MCF 10A (cell line): ENCODE results near the gene RNFT2. TPM values are rescaled to one million over a fixed set of nuclear protein-coding genes. Genes with fewer than 3 reads are reported as not detected.

Experiments used
- BruUV-seq: library from RNA; stranded (reverse); fragments of 400-500 nt; replicated peaks from 2 replicates; lab custom pipeline; 2021; lab: Mats Ljungman, UMichigan
- CTCF ChIA-PET: fragments of 300-600 bp; sonication (Branson Sonifier 250); formaldehyde crosslinking; extraction: SDS; loops from one replicate; lab custom pipeline; 2021; ENCODE audit warnings: antibody characterized with exemption, inconsistent platforms; lab: Yijun Ruan, JAX
- POLR2A ChIA-PET: fragments of 300-600, 350-650 bp; sonication (Branson Sonifier 250); formaldehyde crosslinking; extraction: SDS; loops from one replicate; lab custom pipeline; 2020; ENCODE audit warnings: antibody characterized with exemption, inconsistent platforms; lab: Yijun Ruan, JAX
- DNase-seq: peaks from one replicate; pipeline ENCODE4 v3.0.0-alpha.2; 2018; ENCODE audit not compliant: unreplicated experiment
- H3K27ac Mint-ChIP-seq: one replicate; pipeline ENCODE4 v1.8.0; 2022; ENCODE audit warnings: mild to moderate bottlenecking, low read depth, mixed read lengths; ENCODE audit not compliant: unreplicated experiment
- H3K27me3 Mint-ChIP-seq: one replicate; pipeline ENCODE4 v1.8.0; 2022; ENCODE audit warnings: mixed read lengths; ENCODE audit not compliant: insufficient read depth, unreplicated experiment
- H3K36me3 Mint-ChIP-seq: one replicate; pipeline ENCODE4 v1.8.0; 2022; ENCODE audit warnings: mild to moderate bottlenecking, moderate library complexity, mixed read lengths; ENCODE audit not compliant: insufficient read depth, unreplicated experiment
- H3K4me1 Mint-ChIP-seq: one replicate; pipeline ENCODE4 v1.8.0; 2022; ENCODE audit warnings: mixed read lengths; ENCODE audit not compliant: insufficient read depth, unreplicated experiment
- H3K4me3 Mint-ChIP-seq: one replicate; pipeline ENCODE4 v1.8.0; 2022; ENCODE audit warnings: mild to moderate bottlenecking, moderate library complexity, mixed read lengths; ENCODE audit not compliant: unreplicated experiment
- H3K9me3 Mint-ChIP-seq: one replicate; pipeline ENCODE4 v1.8.0; 2022; ENCODE audit warnings: mixed read lengths; ENCODE audit not compliant: unreplicated experiment
- CTCF ChIP-seq: fragments of 200-600 bp; IDR thresholded peaks from one replicate; pipeline ENCODE4 v1.8.0; 2022; ENCODE audit warnings: antibody characterized with exemption, mild to moderate bottlenecking; ENCODE audit not compliant: unreplicated experiment
- intact Hi-C: fragments of 100-400 bp; cut with micrococcal nuclease; formaldehyde crosslinking; loops from 2 replicates; pipeline ENCODE4 v1.14.1; 2022
- total RNA-seq: library from RNA; stranded (reverse); gene quantifications from 2 replicates; pipeline ENCODE4 v1.2.3, GENCODE V29; 2022

The RNFT2 gene
- total RNA-seq, 1 experiment from 2014 or later = 7.2 TPM

DNA sequence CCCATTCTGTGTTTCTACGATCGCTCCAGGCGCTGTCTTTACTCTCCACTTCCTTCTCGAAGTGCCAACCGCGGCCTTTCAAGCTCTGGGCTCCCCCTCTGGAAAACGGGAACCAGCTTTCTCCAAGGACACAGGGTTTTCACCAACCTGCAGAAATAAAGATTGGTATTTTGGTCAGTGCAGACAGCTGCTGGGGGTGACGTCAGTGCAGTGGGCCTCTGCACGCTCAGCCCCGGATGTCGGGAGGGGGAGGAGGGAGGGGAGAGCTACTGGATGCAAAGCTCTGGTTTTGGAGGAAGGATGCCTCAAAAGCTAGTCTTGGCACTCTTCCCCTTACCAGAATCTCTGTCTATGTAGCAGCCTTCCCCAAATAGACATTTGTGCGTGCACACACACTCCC, 123.2 kb downstream of the RNFT2 start:
- Mint-ChIP-seq H3K4me1 (peaks cover 17% of the 10 kb centered on the region), H3K27me3 (no peaks in the 10 kb centered on the region), H3K9me3 (no peaks in the 10 kb centered on the region), H3K36me3 (no peaks in the 10 kb centered on the region), H3K27ac (no peak overlapping the region), H3K4me3 (no peak overlapping the region)
- CTCF ChIA-PET = no interaction called here
- no TSS peak for BruUV-seq
- DNase-seq = no peak
- intact Hi-C loops = no loop called here
- POLR2A ChIA-PET = no interaction called here
- no peak for TF ChIP-seq CTCF

- Mint-ChIP-seq H3K36me3 (no peaks in the 10 kb centered on the region), H3K27ac (no peak overlapping the region), H3K4me1 (peaks cover 16% of the 10 kb centered on the region), H3K27me3 (no peaks in the 10 kb centered on the region), H3K9me3 (no peaks in the 10 kb centered on the region), H3K4me3 (no peak overlapping the region)
- ChIA-PET CTCF (no interaction called here), POLR2A (no interaction called here)
- intact Hi-C loops = no loop called here
- no TSS peak for BruUV-seq
- TF ChIP-seq CTCF = no peak
- DNase-seq = no peak
These were observed 124.1 kb downstream of the RNFT2 start for GRCh38 chr12:116862167-116862566.

DNA sequence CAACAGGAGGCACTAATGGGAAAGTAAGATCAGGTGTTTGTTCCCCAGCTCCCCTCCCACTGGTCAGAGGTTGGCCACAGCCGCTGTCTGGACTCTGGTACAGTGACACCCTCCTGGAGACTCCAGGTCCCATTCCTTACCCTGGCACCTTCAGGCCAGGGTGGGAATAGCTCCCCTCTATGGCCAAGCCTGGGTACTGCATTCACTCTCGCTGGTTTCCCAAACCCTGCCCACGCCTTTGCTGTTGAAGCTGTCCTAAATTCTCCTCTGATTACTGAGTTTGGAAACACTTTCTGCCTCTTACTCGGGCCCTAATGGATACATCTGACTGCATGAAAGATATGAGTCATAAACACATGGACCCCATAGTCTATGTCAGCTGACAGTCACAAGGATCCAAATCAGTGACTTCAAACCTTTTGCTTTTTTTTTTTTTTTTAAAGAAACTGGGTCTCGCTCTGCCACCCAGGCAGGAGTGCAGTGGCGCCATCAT, 125.2 kb downstream of the RNFT2 start:
- intact Hi-C loops = no loop called here
- no peak overlapping the region for H3K27ac Mint-ChIP-seq
- POLR2A ChIA-PET = interaction anchor here (0.6 kb wide), 1 partner anchor 48 kb away, joined by 3 read pairs; no protein-coding TSS in a partner anchor

More for the DNA sequence above, 125.2 kb downstream of the RNFT2 start:
- Mint-ChIP-seq H3K36me3 (no peaks in the 10 kb centered on the region), H3K4me3 (no peak overlapping the region), H3K9me3 (no peaks in the 10 kb centered on the region), H3K27me3 (no peaks in the 10 kb centered on the region), H3K4me1 (peaks cover 16% of the 10 kb centered on the region)
- no TSS peak for BruUV-seq
- TF ChIP-seq CTCF = peak; percentile 30
- no peak for DNase-seq
- CTCF ChIA-PET = interaction anchor here (0.6 to 1.0 kb wide), 4 partner anchors 17 to 313 kb away, joined by 3 to 4 read pairs (median 3); no protein-coding TSS in a partner anchor
